DND-41 (cell line): ENCODE data around the gene MMP24OS.

Experiments
- EZH2 ChIP-seq: IDR thresholded peaks from 3 replicates; pipeline ENCODE4 v1.6.1; 2012; ENCODE audit warnings: borderline replicate concordance, low read depth, mild to moderate bottlenecking, moderate library complexity, low read length, inconsistent platforms; ENCODE audit not compliant: severe bottlenecking
- TF ChIP-seq, protein P1 (sequence below): IDR thresholded peaks from 2 replicates; pipeline ENCODE4 v1.5.1; 2012; ENCODE audit warnings: borderline replicate concordance, low read length, moderate library complexity, mild to moderate bottlenecking; ENCODE audit not compliant: poor library complexity, severe bottlenecking; ENCODE audit errors: extremely low read depth

DNA sequence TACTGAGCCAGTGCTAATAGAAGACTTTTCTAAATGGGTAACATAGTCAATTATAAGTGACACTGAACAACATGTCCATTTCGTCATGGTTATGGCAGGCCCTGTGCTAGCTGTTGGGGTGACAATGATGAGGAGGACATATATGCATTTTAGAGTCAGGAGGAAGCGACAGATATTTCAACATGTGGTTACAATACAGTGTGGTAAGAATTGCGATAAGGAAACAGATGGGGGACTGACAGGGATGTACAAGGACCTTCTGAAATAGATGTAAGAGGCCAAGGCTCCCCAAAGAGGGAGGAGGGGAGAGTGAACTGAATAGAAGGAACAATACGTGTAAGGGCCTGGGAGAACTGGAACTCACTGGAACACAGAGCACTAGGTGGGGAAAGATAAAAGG, 39.8 kb downstream of the MMP24OS start:
- TF ChIP-seq, protein P1, sequence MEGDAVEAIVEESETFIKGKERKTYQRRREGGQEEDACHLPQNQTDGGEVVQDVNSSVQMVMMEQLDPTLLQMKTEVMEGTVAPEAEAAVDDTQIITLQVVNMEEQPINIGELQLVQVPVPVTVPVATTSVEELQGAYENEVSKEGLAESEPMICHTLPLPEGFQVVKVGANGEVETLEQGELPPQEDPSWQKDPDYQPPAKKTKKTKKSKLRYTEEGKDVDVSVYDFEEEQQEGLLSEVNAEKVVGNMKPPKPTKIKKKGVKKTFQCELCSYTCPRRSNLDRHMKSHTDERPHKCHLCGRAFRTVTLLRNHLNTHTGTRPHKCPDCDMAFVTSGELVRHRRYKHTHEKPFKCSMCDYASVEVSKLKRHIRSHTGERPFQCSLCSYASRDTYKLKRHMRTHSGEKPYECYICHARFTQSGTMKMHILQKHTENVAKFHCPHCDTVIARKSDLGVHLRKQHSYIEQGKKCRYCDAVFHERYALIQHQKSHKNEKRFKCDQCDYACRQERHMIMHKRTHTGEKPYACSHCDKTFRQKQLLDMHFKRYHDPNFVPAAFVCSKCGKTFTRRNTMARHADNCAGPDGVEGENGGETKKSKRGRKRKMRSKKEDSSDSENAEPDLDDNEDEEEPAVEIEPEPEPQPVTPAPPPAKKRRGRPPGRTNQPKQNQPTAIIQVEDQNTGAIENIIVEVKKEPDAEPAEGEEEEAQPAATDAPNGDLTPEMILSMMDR = no peak
- TF ChIP-seq EZH2 = no peak
